Endothelial cell of umbilical vein (primary cell): Measurements from ENCODE around the gene MUCL3. TPM values are rescaled to one million over a fixed set of nuclear protein-coding genes. Genes with fewer than 3 reads are reported as not detected.

Experiments
- BruUV-seq: library from RNA; stranded (reverse); fragments of 400-500 nt; replicated peaks from 2 replicates; lab custom pipeline; 2021; lab: Mats Ljungman, UMichigan
- CTCF ChIA-PET: fragments of 300-600, 350-600 bp; sonication (Branson Sonifier 250); formaldehyde crosslinking; loops from one replicate; lab custom pipeline; 2021; ENCODE audit warnings: antibody characterized with exemption, inconsistent platforms; lab: Charles Lee
- POLR2A ChIA-PET: fragments of 300-600, 350-600 bp; sonication (Branson Sonifier 250); formaldehyde crosslinking; loops from one replicate; lab custom pipeline; 2021; ENCODE audit warnings: antibody characterized with exemption, inconsistent platforms; lab: Charles Lee
- DNase-seq: peaks from one replicate; pipeline ENCODE4 v3.0.0-alpha.2; 2011; ENCODE audit warnings: low read depth, low spot score
- FAIRE-seq: peaks from 2 replicates; lab custom pipeline; 2011; peaks lifted over from hg19 to GRCh38; lab: Jason Lieb, UNC
- H2AFZ ChIP-seq: 2 replicates; pipeline ENCODE4 v1.6.0; 2012; ENCODE audit warnings: low read depth, low read length, control low read depth, inconsistent platforms
- H3K27ac ChIP-seq: 2 replicates; pipeline ENCODE4 v1.5.1; 2011; ENCODE audit warnings: low read depth, mild to moderate bottlenecking, control low read depth, low read length, moderate library complexity; ENCODE audit not compliant: insufficient read depth
- H3K27me3 ChIP-seq, 2 experiments: 2 replicates each; pipeline versions ENCODE4 v1.6.0 to v1.6.1; 2011; ENCODE audit warnings: low read length in 2 of 2, mixed read lengths in 1 of 2; ENCODE audit not compliant: control insufficient read depth in 2 of 2, insufficient read depth in 2 of 2
- H3K36me3 ChIP-seq, 2 experiments: 2 replicates in 1 of 2; 3 replicates in 1 of 2; pipeline ENCODE4 v1.5.1; 2011; ENCODE audit warnings: low read length in 2 of 2, mild to moderate bottlenecking in 1 of 2, moderate library complexity in 1 of 2; ENCODE audit not compliant: control insufficient read depth in 2 of 2, insufficient read depth in 2 of 2; ENCODE audit errors: extremely low read depth in 1 of 2
- H3K4me1 ChIP-seq: 3 replicates; pipeline ENCODE4 v1.5.1; 2011; ENCODE audit warnings: mild to moderate bottlenecking, low read length; ENCODE audit not compliant: control insufficient read depth, insufficient read depth; ENCODE audit errors: extremely low read depth
- H3K4me2 ChIP-seq: 2 replicates; pipeline ENCODE4 v1.6.1; 2011; ENCODE audit warnings: low read length, control low read depth, mixed read lengths; ENCODE audit not compliant: insufficient read depth
- H3K4me3 ChIP-seq, 3 experiments: fragments of 200-600 bp in 1 of 3; sonication (generic), shearing (Covaris generic) in 1 of 3; replicated peaks in 1 of 3; 2 replicates each; pipeline ENCODE4 v1.5.1; 2011 to 2016; ENCODE audit warnings: control low read depth in 3 of 3, low read length in 3 of 3, mild to moderate bottlenecking in 2 of 3, inconsistent platforms in 1 of 3, low read depth in 1 of 3, moderate library complexity in 1 of 3; ENCODE audit not compliant: insufficient read depth in 1 of 3
- H3K79me2 ChIP-seq: 2 replicates; pipeline ENCODE4 v1.6.0; 2012; ENCODE audit warnings: low read length, inconsistent platforms; ENCODE audit not compliant: control insufficient read depth, insufficient read depth
- H3K9ac ChIP-seq: replicated peaks from 2 replicates; pipeline ENCODE3; 2011; ENCODE audit warnings: low read length, control low read depth; ENCODE audit not compliant: insufficient read depth; ENCODE audit errors: extremely low read depth
- H3K9me1 ChIP-seq: replicated peaks from 3 replicates; pipeline ENCODE4 v1.6.0; 2011; ENCODE audit warnings: mild to moderate bottlenecking, low read length; ENCODE audit not compliant: control insufficient read depth, insufficient read depth; ENCODE audit errors: extremely low read depth
- H3K9me3 ChIP-seq: replicated peaks from 2 replicates; pipeline ENCODE4 v1.5.1; 2012; ENCODE audit warnings: low read length, inconsistent platforms; ENCODE audit not compliant: control insufficient read depth, insufficient read depth
- H4K20me1 ChIP-seq: replicated peaks from 2 replicates; pipeline ENCODE3; 2011; ENCODE audit warnings: mild to moderate bottlenecking, low read length; ENCODE audit not compliant: control insufficient read depth, insufficient read depth; ENCODE audit errors: extremely low read depth
- CTCF ChIP-seq, 2 donors: IDR thresholded peaks; 1 replicate in 1 of 2; 2 replicates in 1 of 2; pipeline ENCODE4 v1.5.1; 2011; ENCODE audit warnings: low read length in 2 of 2, mild to moderate bottlenecking in 2 of 2, moderate library complexity in 2 of 2, control low read depth in 1 of 2, inconsistent platforms in 1 of 2, low read depth in 1 of 2; ENCODE audit not compliant: insufficient read depth in 1 of 2; ENCODE audit errors: extremely low read depth in 1 of 2
- EZH2 ChIP-seq: IDR thresholded peaks from 2 replicates; pipeline ENCODE4 v1.6.1; 2012; ENCODE audit warnings: borderline replicate concordance, low read depth, mild to moderate bottlenecking, moderate library complexity, low read length, inconsistent platforms; ENCODE audit not compliant: severe bottlenecking
- FOS ChIP-seq: IDR thresholded peaks from 2 replicates; pipeline ENCODE4 v1.6.1; 2011; ENCODE audit warnings: mild to moderate bottlenecking, low read length, moderate library complexity, borderline replicate concordance; ENCODE audit not compliant: insufficient read depth
- GATA2 ChIP-seq: IDR thresholded peaks from 2 replicates; pipeline ENCODE4 v1.7.0; 2011; ENCODE audit warnings: low read depth, mild to moderate bottlenecking, moderate library complexity, mixed read lengths, low read length; ENCODE audit not compliant: insufficient read length, insufficient read depth
- JUN ChIP-seq: IDR thresholded peaks from 2 replicates; pipeline ENCODE4 v1.6.1; 2011; ENCODE audit warnings: borderline replicate concordance, low read depth; ENCODE audit not compliant: insufficient read length, insufficient read depth
- MAX ChIP-seq: IDR thresholded peaks from 2 replicates; pipeline ENCODE4 v1.6.1; 2011; ENCODE audit not compliant: insufficient read depth, insufficient read length
- MYC ChIP-seq: IDR thresholded peaks from one replicate; pipeline ENCODE4 v1.6.1; 2011; ENCODE audit warnings: mild to moderate bottlenecking, low read depth, low read length
- POLR2A ChIP-seq: IDR thresholded peaks from 2 replicates; pipeline ENCODE4 v1.6.1; 2012; ENCODE audit warnings: low read depth, mild to moderate bottlenecking, control low read depth, low read length
- POLR2AphosphoS5 ChIP-seq: IDR thresholded peaks from 2 replicates; pipeline ENCODE4 v1.6.1; 2012; ENCODE audit warnings: low read depth, mild to moderate bottlenecking, control low read depth, low read length, moderate library complexity; ENCODE audit not compliant: insufficient read depth
- dilution Hi-C: fragments of 300-500 bp; cut with MboI; formaldehyde crosslinking; loops from one replicate; pipeline ENCODE4 v1.15.0; 2019; ENCODE audit warnings: low sequenced_read_pairs; ENCODE audit not compliant: extremely low pct_ligation_motif_present
- intact Hi-C: fragments of 100-400 bp; cut with micrococcal nuclease; formaldehyde crosslinking; loops from one replicate; pipeline ENCODE4 v1.10.0; 2022
- polyA plus RNA-seq, 4 experiments: library from polyadenylated mRNA; depleted of rRNA in 3 of 4; stranded (reverse) in 3 of 4; unstranded in 1 of 4; fragments of >200 nt; gene quantifications; 2 replicates each; pipeline versions ENCODE4 v1.2.1 to v1.2.3, GENCODE V29; 2011 to 2012; ENCODE audit warnings: missing spikeins in 1 of 4
- total RNA-seq: library from RNA; stranded (reverse); gene quantifications from 2 replicates; pipeline ENCODE4 v1.2.3, GENCODE V29; 2021

The MUCL3 gene
- total and polyA plus RNA-seq, 2 donors (not counting 3 experiments of a cell fraction or from before 2014, with no cell fraction given): not detected

- no peak for FAIRE-seq
- POLR2A ChIA-PET: no interaction called here
- no peak for DNase-seq
- H3K9ac ChIP-seq: no peak overlapping the region
- dilution Hi-C loops: no loop called here
- no peak overlapping the region for H2AFZ ChIP-seq
- H3K4me1 ChIP-seq: no peaks in the 10 kb centered on the region
- peaks cover 0 to 3% of the 10 kb centered on the region in 2 experiments for H3K27me3 ChIP-seq
- H3K9me3 ChIP-seq: no peaks in the 10 kb centered on the region
- H3K36me3 ChIP-seq: no peaks in the 10 kb centered on the region
- intact Hi-C loops: no loop called here
- H3K4me3 ChIP-seq: no peak overlapping the region
- no peaks in the 10 kb centered on the region for H3K79me2 ChIP-seq
- TF ChIP-seq POLR2A: no peak
- no peak for TF ChIP-seq POLR2AphosphoS5
- no peak for TF ChIP-seq EZH2
- TF ChIP-seq MAX: no peak
- TF ChIP-seq GATA2: no peak
- TF ChIP-seq JUN: no peak
- no peak for TF ChIP-seq CTCF (IDR thresholded peaks at IDR 0.05; ENCODE audit: extremely low read depth in 1 of 2, insufficient read depth in 1 of 2, low read depth in 1 of 2, low read length in 2 of 2)
- no peak for TF ChIP-seq MYC
- no peak for TF ChIP-seq FOS
- no peaks in the 10 kb centered on the region for H4K20me1 ChIP-seq
- no peak overlapping the region for H3K27ac ChIP-seq
- BruUV-seq: no TSS peak
- no peaks in the 10 kb centered on the region for H3K9me1 ChIP-seq
- no peak overlapping the region for H3K4me2 ChIP-seq
- CTCF ChIA-PET: no interaction called here
Measured at GRCh38 chr6:30997301-30997700, 56.5 kb downstream of the MUCL3 start.
